Cardiac septum (tissue), 1 donor: ENCODE data around the gene CPSF6. TPM values are rescaled to one million over a fixed set of nuclear protein-coding genes. Genes with fewer than 3 reads are reported as not detected.
"Not testable (repeated sequence)": the region's sequence is repeated elsewhere in the genome, so short reads cannot be mapped to it uniquely, and the experiment has no call there.

ENCODE experiments used
- DNase-seq: peaks from one replicate; pipeline ENCODE4 v3.0.0-alpha.2; 2020; ENCODE audit warnings: low spot score
- intact Hi-C: fragments of 100-400 bp; cut with DNase I; formaldehyde crosslinking; loops from one replicate; pipeline ENCODE4 v1.14.0; 2022
- microRNA-seq: library from miRNA; unstranded; fragments of <30 nt; microRNA quantifications from one replicate; pipeline ENCODE4 v1.2.0, GENCODE V29; 2020
- total RNA-seq: library from RNA; stranded (reverse); fragmentation: NEBNext Ultra II Directional; extraction: Animal tissue kit (Norgen Biotek cat#: 25700); gene quantifications from one replicate; pipeline ENCODE4 v1.2.1, GENCODE V29; 2021
- donor health status: DM: no; HTN: no; CAD: no.

CPSF6 gene
- total RNA-seq, 1 donor from 2014 or later: 35.4 TPM

DNA sequence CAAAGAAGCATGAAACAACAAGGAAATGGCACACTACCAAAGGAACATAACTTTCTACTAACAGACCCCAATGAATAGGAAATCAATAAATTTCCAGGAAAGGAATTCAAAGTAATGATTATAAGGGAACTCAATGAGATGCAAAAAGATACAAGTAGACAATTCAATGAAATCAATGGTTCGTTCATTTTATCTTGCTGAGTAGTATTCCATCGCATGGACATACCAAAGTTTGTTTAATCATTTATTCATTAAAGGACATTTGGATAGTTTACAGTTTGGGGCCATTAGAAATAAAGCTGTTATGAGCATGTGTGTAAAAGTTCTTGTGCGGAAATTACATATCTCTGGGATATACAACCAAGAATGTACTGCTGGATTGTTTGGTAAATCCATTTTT, 73.8 kb downstream of the CPSF6 start:
- intact Hi-C loops: no loop called here
- DNase-seq: no peak

GRCh38 chr12:69316784-69317183, 77.4 kb downstream of the CPSF6 start:
- DNase-seq, intact Hi-C loops: not testable (repeated sequence)

- intact Hi-C loops, DNase-seq: not testable (repeated sequence)
These were observed 77.9 kb downstream of the CPSF6 start for GRCh38 chr12:69317233-69317632.

DNA sequence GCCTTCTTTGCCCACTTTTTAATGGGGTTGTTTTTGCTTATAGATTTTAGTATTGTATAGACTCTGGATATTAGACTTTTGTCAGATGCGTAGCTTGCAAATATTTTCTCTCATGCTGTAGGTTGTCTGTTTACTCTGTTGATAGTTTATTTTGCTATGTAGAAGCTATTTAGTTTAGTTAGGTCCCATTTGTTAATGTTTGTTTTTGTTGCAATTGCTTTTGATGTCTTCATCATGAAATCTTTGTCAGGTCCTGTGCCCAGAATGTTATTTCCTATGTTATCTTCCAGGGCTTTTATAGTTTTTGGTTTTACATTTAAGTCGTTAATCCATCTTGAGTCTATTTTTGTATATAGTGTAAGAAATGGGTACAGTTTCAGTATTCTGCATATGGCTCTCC, 78.9 kb downstream of the CPSF6 start:
- intact Hi-C loops: no loop called here
- DNase-seq: no peak

GRCh38 chr12:69321351-69321750, 82.0 kb downstream of the CPSF6 start:
- intact Hi-C loops: no loop called here

More at GRCh38 chr12:69321351-69321750, 82.0 kb downstream of the CPSF6 start:
- no peak for DNase-seq

Small RNA genes lying within 50 kb of the gene (microRNA-seq; reads per million reads assigned to microRNA genes)
- gene MIR1279: not detected

Other genes with a start within 250 kb of the CPSF6 start
- gene LYZ, start 108.8 kb downstream of the CPSF6 start, total RNA-seq: 32.9 TPM
- gene YEATS4, start 120.2 kb downstream of the CPSF6 start, total RNA-seq: 14.6 TPM
- 22.6 TPM for gene FRS2, start 230.8 kb downstream of the CPSF6 start, total RNA-seq